Smooth muscle cell of bladder (primary cell): Measurements from ENCODE around the gene TAOK1. TPM values are rescaled to one million over a fixed set of nuclear protein-coding genes. Genes with fewer than 3 reads are reported as not detected.

Source experiments
- total RNA-seq: library from RNA; depleted of rRNA; stranded (reverse); fragments of >200 nt; gene quantifications from 2 replicates; pipeline ENCODE4 v1.2.3, GENCODE V29; 2014

TAOK1 gene
- 49.2 and 49.6 TPM in 2 replicates for total RNA-seq

DNA sequence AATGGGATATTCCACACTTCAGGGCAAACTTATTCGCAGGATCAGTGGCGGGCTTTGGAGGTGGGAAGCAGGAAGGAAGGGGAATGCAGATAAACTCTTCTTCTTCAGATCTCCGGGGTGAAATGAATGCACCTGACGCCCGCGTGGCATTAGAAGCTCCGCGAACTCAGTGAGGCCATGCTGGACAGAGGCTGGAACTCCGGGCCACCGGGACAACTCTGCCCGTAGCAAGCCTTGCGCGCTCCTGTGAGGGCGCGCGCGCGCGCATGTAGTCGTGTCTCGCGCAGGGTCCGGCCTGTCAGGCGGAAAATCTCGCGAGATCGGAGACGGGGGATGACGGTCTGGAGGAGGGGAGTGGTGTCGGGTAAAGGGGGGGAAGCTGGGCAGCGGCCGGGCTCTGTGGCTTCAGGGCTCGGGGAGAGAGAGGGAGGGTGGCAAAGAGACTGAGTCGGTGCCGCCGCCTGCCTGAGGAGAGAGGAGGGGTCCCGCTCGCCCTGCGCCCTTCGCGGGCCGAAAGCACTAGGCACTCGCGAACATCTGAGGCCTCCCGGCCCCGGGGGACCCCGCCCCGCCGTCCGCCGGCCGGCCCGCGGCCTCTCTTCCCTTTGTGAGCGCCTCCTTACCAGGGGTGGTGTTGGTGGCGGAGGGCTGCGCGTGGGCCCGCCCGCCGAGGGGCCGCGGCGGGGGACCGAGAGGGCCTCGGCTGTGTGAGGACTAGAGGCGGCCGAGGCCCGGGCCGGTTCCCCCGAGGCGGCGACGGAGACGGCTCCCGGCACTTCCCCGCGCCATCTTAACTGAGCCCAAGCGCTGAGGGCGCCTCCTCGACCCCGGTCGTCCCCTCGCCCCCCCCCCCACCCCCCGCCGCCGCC is at the start of gene TAOK1:
Gene TAOK1 (plus strand): TSS at position 382 of the 869 bp plus-strand sequence. CDS start 61,186 bp downstream, outside the sequence.

DNA sequence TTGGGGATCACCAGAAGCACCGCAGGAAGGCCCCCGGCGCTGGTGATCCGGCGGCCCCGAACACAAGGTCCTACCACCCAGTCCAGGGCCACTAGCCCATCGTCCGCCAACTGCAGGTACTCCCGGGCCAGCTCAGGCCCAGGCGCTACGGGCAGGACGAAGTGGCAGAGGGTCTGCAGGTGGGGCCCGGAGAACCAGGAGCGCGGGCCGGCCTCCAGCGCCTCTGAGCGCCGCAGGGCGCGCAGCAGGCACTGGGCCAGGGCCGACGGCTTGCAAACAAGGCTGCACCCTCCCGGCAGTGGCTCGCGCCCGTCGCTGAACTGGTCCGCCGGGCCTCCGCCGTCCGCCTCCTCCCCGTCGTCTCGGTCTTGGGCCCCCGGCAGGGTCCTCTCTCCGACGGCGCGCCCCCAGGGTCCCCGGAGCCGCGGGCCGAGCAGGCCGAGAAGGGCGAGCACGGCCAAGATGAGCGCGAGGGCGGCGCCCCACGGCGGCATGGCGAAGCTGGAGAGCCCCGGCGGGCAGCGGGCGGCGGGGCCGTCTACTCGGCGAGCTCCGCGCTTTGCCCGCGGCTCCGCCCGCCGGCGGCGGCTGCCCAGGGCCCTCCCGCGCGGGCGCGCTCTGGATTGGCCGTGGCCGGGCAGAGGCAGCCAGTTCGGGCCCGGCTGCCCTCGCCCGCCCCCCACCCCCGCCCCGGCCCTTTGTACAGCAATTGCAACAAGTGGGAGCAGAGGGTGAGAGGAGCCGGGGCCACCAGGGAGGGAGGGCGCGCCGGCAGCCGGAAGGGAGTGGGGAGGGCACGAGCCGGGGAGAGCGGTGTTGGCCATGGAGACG is 176.5 kb downstream of the TAOK1 start, which contains the start of gene ABHD15:
Gene ABHD15 (minus strand): TSS at position 565 of the 831 bp plus-strand sequence. CDS start 71 bp downstream, at position 494.

DNA sequence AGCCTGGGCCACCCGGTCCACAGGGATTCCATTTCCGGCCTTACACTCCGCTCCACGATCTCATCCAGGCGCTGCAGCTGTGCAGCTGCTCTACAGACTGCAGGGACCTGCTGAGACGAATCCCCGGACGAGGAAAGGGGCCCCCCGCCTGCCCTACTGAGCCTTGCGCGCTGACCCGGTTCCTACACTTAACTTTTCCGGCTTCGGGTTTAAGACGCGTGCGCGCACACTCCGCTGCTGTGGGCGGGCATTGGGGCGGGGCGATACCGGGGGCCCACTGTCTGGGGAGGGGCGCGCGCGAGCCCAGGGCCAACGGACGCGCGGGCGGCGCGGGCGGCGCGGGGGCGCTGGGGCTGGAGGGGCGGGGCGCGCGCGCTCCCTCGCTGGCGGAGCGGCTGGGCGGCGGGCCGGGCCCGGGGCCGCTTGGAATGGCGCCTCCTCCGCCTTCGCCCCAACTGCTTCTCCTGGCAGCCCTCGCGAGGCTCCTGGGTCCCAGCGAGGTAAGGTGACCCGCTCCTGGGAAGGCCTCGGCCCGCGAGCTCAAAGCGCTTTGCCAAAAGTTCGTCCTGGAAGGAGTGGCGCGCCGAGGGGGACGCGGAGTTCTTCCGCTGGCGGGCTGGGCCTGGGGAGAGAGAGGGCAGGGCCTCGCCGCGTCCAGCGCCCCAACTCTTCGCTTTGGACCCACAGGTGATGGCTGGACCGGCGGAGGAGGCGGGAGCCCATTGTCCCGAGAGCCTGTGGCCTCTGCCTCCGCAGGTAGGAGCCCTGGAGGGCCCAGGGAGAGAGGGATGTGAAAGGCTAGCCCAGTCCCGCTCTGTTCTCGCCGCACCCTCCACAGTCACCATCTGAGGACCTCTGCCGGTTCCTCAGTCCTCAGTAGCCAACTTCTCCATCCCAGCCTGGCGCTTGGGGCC is 178.4 kb downstream of the TAOK1 start, which contains the start of gene TP53I13:
Gene TP53I13 (plus strand): TSS at position 371 of the 914 bp plus-strand sequence. CDS start 58 bp downstream, at position 429.

GRCh38 chr17:29589524-29590410 is 199.6 kb downstream of the TAOK1 start, which contains the start of gene GIT1:
TSS of gene GIT1 (minus strand) at chr17:29589648. CDS start at chr17:29589378, 270 bp downstream.

GRCh38 chr17:29592850-29593551 is 202.8 kb downstream of the TAOK1 start, which contains the start of gene ANKRD13B:
TSS of gene ANKRD13B (plus strand) at chr17:29593132. CDS start at chr17:29593622, 490 bp downstream.

Other genes starting within 250 kb of the TAOK1 start
- gene MYO18A, start 210.0 kb upstream of the TAOK1 start, total RNA-seq = 32.4 and 53.3 TPM in 2 replicates
- gene CRYBA1, start 143.5 kb upstream of the TAOK1 start, total RNA-seq = not detected in 2 replicates
- 26.5 and 35.2 TPM in 2 replicates for gene NUFIP2, start 96.2 kb upstream of the TAOK1 start, total RNA-seq
- gene ABHD15, start 176.7 kb downstream of the TAOK1 start, total RNA-seq = 6.8 and 9.0 TPM in 2 replicates
- 39.5 and 43.9 TPM in 2 replicates for gene TP53I13, start 178.3 kb downstream of the TAOK1 start, total RNA-seq
- 10.4 and 16.6 TPM in 2 replicates for gene GIT1, start 199.3 kb downstream of the TAOK1 start, total RNA-seq
- 2.0 and 4.7 TPM in 2 replicates for gene ANKRD13B, start 202.8 kb downstream of the TAOK1 start, total RNA-seq
- 5.7 and 7.4 TPM in 2 replicates for gene CORO6, start 232.5 kb downstream of the TAOK1 start, total RNA-seq